ENCODE measurements around the gene LTBP2. TPM values are rescaled to one million over a fixed set of nuclear protein-coding genes. Genes with fewer than 3 reads are reported as not detected.

Gene LTBP2
- total and polyA plus RNA-seq, 2 of the 13 experiments (the other 11 are each of a cell fraction or from before 2014, with no cell fraction given) = 0.20 to 0.41 TPM

DNA sequence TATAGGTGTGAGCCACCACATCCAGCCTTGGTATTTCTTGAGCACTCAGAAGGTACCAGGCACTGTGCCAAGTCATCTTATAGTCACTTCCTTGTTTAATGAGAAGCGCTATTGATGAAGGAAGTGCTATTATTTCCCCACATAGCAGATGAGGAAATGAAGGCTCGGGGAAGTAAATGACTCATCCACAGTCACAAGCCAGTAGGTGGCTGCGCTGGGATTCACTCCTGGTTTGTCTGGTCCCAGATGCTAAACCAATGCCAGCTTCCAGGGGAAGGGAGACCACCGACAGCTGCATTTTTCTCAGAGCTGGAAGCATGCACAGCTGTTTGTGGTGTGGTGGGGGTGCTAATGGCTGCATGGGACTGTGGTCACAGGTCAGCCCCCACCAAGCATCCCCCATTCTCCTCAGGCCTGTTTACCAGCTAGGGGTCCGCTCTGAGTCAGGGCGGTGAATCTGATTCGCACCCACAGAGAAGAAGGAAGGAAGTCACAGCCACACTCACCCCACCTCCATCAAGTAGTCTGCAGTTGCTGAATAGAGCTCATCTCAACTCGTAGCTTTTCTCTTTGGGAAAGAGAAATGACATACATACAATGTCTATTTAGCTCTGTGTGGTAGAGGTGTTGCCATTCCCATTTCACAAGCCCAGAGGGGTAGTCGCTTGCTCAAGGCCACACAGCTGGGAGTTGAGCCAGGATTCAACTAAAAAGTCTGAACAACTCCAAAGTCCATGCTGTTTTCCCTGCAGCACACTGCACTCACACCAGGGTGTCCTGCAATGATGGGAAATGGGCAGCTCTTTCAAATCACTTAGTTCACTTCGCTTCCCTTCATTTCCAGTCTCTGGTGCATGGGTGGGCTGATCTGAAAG lies 6.3 kb upstream of the LTBP2 start (continued):
- TF ChIP-seq ZNF337 (CRISPR knock-in tag; IDR thresholded peaks at IDR 0.05; ENCODE audit: borderline replicate concordance, low read depth) (no peak), KLF15 (CRISPR knock-in tag; IDR thresholded peaks at IDR 0.05; ENCODE audit: borderline replicate concordance) (no peak), ZNF546 (CRISPR knock-in tag; conservative IDR thresholded peaks at IDR 0.05) (no peak), DNMT1 (CRISPR knock-in tag; IDR thresholded peaks at IDR 0.05) (no peak), IKZF4 (CRISPR knock-in tag; IDR thresholded peaks at IDR 0.05; ENCODE audit: borderline replicate concordance, low read depth, not compliant biosample characterization) (no peak), ATF7-NPFF (CRISPR knock-in tag; IDR thresholded peaks at IDR 0.05; ENCODE audit: low read depth) (no peak), HOXD1 (CRISPR knock-in tag; IDR thresholded peaks at IDR 0.05) (0 out of 2 replicates have a peak, but pooled peaks have one; percentile 12), ZNF274 (CRISPR knock-in tag; IDR thresholded peaks at IDR 0.05) (no peak), KMT2B (CRISPR knock-in tag; IDR thresholded peaks at IDR 0.05) (no peak; the same call in 1 of the 2 replicates), MTA3 (CRISPR knock-in tag; IDR thresholded peaks at IDR 0.05) (no peak), ZSCAN31 (CRISPR knock-in tag; IDR thresholded peaks at IDR 0.05; ENCODE audit: low read depth) (no peak), ZNF383 (CRISPR knock-in tag; IDR thresholded peaks at IDR 0.05; ENCODE audit: borderline replicate concordance) (no peak), ZNF446 (CRISPR knock-in tag; IDR thresholded peaks at IDR 0.05) (no peak), RFXANK (CRISPR knock-in tag; IDR thresholded peaks at IDR 0.05) (no peak)
- TF ChIP-seq, protein P1, sequence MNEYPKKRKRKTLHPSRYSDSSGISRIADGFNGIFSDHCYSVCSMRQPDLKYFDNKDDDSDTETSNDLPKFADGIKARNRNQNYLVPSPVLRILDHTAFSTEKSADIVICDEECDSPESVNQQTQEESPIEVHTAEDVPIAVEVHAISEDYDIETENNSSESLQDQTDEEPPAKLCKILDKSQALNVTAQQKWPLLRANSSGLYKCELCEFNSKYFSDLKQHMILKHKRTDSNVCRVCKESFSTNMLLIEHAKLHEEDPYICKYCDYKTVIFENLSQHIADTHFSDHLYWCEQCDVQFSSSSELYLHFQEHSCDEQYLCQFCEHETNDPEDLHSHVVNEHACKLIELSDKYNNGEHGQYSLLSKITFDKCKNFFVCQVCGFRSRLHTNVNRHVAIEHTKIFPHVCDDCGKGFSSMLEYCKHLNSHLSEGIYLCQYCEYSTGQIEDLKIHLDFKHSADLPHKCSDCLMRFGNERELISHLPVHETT (CRISPR knock-in tag; conservative IDR thresholded peaks at IDR 0.05) = no peak
- TF ChIP-seq, protein P2, sequence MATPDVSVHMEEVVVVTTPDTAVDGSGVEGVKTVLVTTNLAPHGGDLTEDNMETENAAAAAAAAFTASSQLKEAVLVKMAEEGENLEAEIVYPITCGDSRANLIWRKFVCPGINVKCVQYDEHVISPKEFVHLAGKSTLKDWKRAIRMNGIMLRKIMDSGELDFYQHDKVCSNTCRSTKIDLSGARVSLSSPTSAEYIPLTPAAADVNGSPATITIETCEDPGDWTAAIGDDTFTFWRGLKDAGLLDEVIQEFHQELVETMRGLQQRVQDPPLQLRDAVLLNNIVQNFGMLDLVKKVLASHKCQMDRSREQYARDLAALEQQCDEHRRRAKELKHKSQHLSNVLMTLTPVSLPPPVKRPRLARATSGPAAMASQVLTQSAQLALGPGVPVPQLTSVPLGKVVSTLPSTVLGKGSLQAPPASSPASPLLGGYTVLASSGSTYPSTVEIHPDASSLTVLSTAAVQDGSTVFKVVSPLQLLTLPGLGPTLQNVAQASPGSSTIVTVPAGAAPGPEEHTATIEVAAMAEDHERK (CRISPR knock-in tag; IDR thresholded peaks at IDR 0.05; ENCODE audit: low read depth) = no peak
- TF ChIP-seq, protein P3, sequence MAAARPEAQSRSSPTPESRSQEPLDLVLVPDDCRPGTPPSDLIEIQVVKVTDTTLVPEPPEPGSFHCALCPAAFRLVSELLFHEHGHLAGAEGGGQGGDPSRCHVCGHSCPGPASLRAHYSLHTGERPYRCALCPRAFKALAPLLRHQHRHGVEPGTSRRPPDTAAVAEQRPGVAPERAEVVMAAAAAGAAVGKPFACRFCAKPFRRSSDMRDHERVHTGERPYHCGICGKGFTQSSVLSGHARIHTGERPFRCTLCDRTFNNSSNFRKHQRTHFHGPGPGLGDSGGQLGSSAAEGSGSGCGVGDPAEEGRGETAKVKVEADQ (CRISPR knock-in tag; IDR thresholded peaks at IDR 0.05; ENCODE audit: borderline replicate concordance) = no peak
- TF ChIP-seq, protein P4, sequence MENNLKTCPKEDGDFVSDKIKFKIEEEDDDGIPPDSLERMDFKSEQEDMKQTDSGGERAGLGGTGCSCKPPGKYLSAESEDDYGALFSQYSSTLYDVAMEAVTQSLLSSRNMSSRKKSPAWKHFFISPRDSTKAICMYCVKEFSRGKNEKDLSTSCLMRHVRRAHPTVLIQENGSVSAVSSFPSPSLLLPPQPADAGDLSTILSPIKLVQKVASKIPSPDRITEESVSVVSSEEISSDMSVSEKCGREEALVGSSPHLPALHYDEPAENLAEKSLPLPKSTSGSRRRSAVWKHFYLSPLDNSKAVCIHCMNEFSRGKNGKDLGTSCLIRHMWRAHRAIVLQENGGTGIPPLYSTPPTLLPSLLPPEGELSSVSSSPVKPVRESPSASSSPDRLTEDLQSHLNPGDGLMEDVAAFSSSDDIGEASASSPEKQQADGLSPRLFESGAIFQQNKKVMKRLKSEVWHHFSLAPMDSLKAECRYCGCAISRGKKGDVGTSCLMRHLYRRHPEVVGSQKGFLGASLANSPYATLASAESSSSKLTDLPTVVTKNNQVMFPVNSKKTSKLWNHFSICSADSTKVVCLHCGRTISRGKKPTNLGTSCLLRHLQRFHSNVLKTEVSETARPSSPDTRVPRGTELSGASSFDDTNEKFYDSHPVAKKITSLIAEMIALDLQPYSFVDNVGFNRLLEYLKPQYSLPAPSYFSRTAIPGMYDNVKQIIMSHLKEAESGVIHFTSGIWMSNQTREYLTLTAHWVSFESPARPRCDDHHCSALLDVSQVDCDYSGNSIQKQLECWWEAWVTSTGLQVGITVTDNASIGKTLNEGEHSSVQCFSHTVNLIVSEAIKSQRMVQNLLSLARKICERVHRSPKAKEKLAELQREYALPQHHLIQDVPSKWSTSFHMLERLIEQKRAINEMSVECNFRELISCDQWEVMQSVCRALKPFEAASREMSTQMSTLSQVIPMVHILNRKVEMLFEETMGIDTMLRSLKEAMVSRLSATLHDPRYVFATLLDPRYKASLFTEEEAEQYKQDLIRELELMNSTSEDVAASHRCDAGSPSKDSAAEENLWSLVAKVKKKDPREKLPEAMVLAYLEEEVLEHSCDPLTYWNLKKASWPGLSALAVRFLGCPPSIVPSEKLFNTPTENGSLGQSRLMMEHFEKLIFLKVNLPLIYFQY (CRISPR knock-in tag; IDR thresholded peaks at IDR 0.05; ENCODE audit: borderline replicate concordance) = no peak
- TF ChIP-seq, protein P5, sequence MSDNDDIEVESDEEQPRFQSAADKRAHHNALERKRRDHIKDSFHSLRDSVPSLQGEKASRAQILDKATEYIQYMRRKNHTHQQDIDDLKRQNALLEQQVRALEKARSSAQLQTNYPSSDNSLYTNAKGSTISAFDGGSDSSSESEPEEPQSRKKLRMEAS (IDR thresholded peaks at IDR 0.05) = peak; percentile 37; the same call in 1 of the 2 replicates
- TF ChIP-seq, protein P6, sequence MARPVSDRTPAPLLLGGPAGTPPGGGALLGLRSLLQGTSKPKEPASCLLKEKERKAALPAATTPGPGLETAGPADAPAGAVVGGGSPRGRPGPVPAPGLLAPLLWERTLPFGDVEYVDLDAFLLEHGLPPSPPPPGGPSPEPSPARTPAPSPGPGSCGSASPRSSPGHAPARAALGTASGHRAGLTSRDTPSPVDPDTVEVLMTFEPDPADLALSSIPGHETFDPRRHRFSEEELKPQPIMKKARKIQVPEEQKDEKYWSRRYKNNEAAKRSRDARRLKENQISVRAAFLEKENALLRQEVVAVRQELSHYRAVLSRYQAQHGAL (CRISPR knock-in tag; IDR thresholded peaks at IDR 0.05; ENCODE audit: not compliant biosample characterization) = no peak

Data from HepG2 (cell line).